Suprapubic skin (tissue), 4 donors: ENCODE data around the gene IDH3A. TPM values are rescaled to one million over a fixed set of nuclear protein-coding genes. Genes with fewer than 3 reads are reported as not detected.

Experiments used
- DNase-seq, 2 donors: peaks; one replicate each; pipeline ENCODE4 v3.0.0-alpha.2; 2019; ENCODE audit warnings: low spot score in 2 of 2
- H3K27ac ChIP-seq: fragments of 200-600 bp; sonication (generic); one replicate; pipeline ENCODE4 v1.5.1; 2019
- H3K27me3 ChIP-seq: fragments of 200-600 bp; sonication (generic); one replicate; pipeline ENCODE4 v1.5.1; 2019
- H3K36me3 ChIP-seq: fragments of 200-600 bp; sonication (generic); one replicate; pipeline ENCODE4 v1.5.1; 2019
- H3K4me1 ChIP-seq: fragments of 200-600 bp; sonication (generic); one replicate; pipeline ENCODE4 v1.5.1; 2019
- H3K4me3 ChIP-seq: fragments of 200-600 bp; sonication (generic); one replicate; pipeline ENCODE4 v1.5.1; 2019; ENCODE audit warnings: mild to moderate bottlenecking
- H3K9me3 ChIP-seq: fragments of 200-600 bp; sonication (generic); one replicate; pipeline ENCODE4 v1.5.1; 2019
- CTCF ChIP-seq, 2 donors: fragments of 200-600 bp in 1 of 2; fragments of 450-650 bp in 1 of 2; sonication (generic) in 1 of 2; IDR thresholded peaks; one replicate each; pipeline ENCODE4 v1.5.1; 2016 to 2019; ENCODE audit warnings: antibody characterized with exemption in 2 of 2, mild to moderate bottlenecking in 1 of 2, moderate library complexity in 1 of 2
- EP300 ChIP-seq: sonication (generic); formaldehyde crosslinking; IDR thresholded peaks from one replicate; pipeline ENCODE4 v1.6.1; 2017; ENCODE audit warnings: antibody characterized with exemption
- POLR2A ChIP-seq, 2 donors: fragments of 450-650 bp; IDR thresholded peaks; one replicate each; pipeline ENCODE4 v1.6.1; 2017; ENCODE audit warnings: antibody characterized with exemption in 2 of 2, mild to moderate bottlenecking in 2 of 2, moderate library complexity in 2 of 2
- POLR2AphosphoS5 ChIP-seq, 3 donors: sonication (generic); formaldehyde crosslinking; IDR thresholded peaks; one replicate each; pipeline ENCODE4 v1.6.1; 2017; ENCODE audit warnings: antibody characterized with exemption in 3 of 3
- WGBS: methylation state at CpG from one replicate; pipeline ENCODE4 v1.1.5; 2018; 5-methylcytosine and 5-hydroxymethylcytosine counted together
- total RNA-seq, 4 donors: library from RNA; depleted of rRNA; stranded (reverse); fragments of >200 nt; gene quantifications; one replicate each; pipeline ENCODE4 v1.1.0, GENCODE V29; 2016

IDH3A gene
- total RNA-seq, 4 donors from 2014 or later = 55.1 to 82.5 (median 55.8) TPM

- no peaks in the 10 kb centered on the region for H3K4me1 ChIP-seq
These were observed 26.2 kb downstream of the IDH3A start for GRCh38 chr15:78175330-78175729.

GRCh38 chr15:78177447-78177873 is 28.3 kb downstream of the IDH3A start:
- peak in 1 of 2 donors; percentile 42 for TF ChIP-seq CTCF (IDR thresholded peaks at IDR 0.05)
- TF ChIP-seq POLR2AphosphoS5 (IDR thresholded peaks at IDR 0.05) = no peak
- TF ChIP-seq EP300 = no peak
- H3K4me3 ChIP-seq = no peak overlapping the region
- H3K4me1 ChIP-seq = no peaks in the 10 kb centered on the region
- no peaks in the 10 kb centered on the region for H3K27me3 ChIP-seq
- WGBS = 32% methylated on average over 6 of the region's 12 CpGs
- H3K9me3 ChIP-seq = no peaks in the 10 kb centered on the region
- no peak for DNase-seq
- H3K36me3 ChIP-seq = peaks cover 9% of the 10 kb centered on the region
- no peak overlapping the region for H3K27ac ChIP-seq

More at GRCh38 chr15:78175330-78175729, 26.2 kb downstream of the IDH3A start:
- no peak overlapping the region for H3K4me3 ChIP-seq
- no peaks in the 10 kb centered on the region for H3K9me3 ChIP-seq
- H3K27ac ChIP-seq = no peak overlapping the region
- H3K36me3 ChIP-seq = peaks cover 31% of the 10 kb centered on the region
- H3K27me3 ChIP-seq = no peaks in the 10 kb centered on the region
- TF ChIP-seq POLR2A (IDR thresholded peaks at IDR 0.05) = no peak
- no peak for TF ChIP-seq EP300
- TF ChIP-seq POLR2AphosphoS5 (IDR thresholded peaks at IDR 0.05) = no peak
- no peak for TF ChIP-seq CTCF (IDR thresholded peaks at IDR 0.05)
- WGBS = 49% methylated on average over 2 of the region's 2 CpGs
- no peak for DNase-seq

GRCh38 chr15:78178064-78178463 is 28.9 kb downstream of the IDH3A start:
- no peak overlapping the region for H3K27ac ChIP-seq
- no peak for DNase-seq
- no peaks in the 10 kb centered on the region for H3K27me3 ChIP-seq
- H3K4me3 ChIP-seq = no peak overlapping the region
- peaks cover 4% of the 10 kb centered on the region for H3K36me3 ChIP-seq
- H3K9me3 ChIP-seq = no peaks in the 10 kb centered on the region
- no peaks in the 10 kb centered on the region for H3K4me1 ChIP-seq
- WGBS = 89% methylated on average over 6 of the region's 6 CpGs
- TF ChIP-seq POLR2AphosphoS5 (IDR thresholded peaks at IDR 0.05) (no peak), CTCF (IDR thresholded peaks at IDR 0.05) (no peak), EP300 (no peak), POLR2A (IDR thresholded peaks at IDR 0.05) (no peak)

GRCh38 chr15:78179286-78179840 is 30.2 kb downstream of the IDH3A start:
- H3K9me3 ChIP-seq = no peaks in the 10 kb centered on the region
- TF ChIP-seq EP300 = no peak
- no peak for TF ChIP-seq POLR2AphosphoS5 (IDR thresholded peaks at IDR 0.05)
- no peak for TF ChIP-seq POLR2A (IDR thresholded peaks at IDR 0.05)
- TF ChIP-seq CTCF (IDR thresholded peaks at IDR 0.05) = no peak
- no peak for DNase-seq

GRCh38 chr15:78179906-78180305 is 30.7 kb downstream of the IDH3A start:
- no peaks in the 10 kb centered on the region for H3K27me3 ChIP-seq
- no peaks in the 10 kb centered on the region for H3K9me3 ChIP-seq
- H3K4me3 ChIP-seq = no peak overlapping the region
- TF ChIP-seq EP300 = no peak
- no peak for TF ChIP-seq CTCF (IDR thresholded peaks at IDR 0.05)
- no peak for TF ChIP-seq POLR2A (IDR thresholded peaks at IDR 0.05)
- TF ChIP-seq POLR2AphosphoS5 (IDR thresholded peaks at IDR 0.05) = no peak
- 80% methylated on average over 5 of the region's 5 CpGs for WGBS
- H3K27ac ChIP-seq = no peak overlapping the region
- H3K4me1 ChIP-seq = no peaks in the 10 kb centered on the region
- DNase-seq = no peak
- no peaks in the 10 kb centered on the region for H3K36me3 ChIP-seq

More at GRCh38 chr15:78179286-78179840, 30.2 kb downstream of the IDH3A start:
- Histone ChIP-seq H3K27me3 (no peaks in the 10 kb centered on the region), H3K4me1 (no peaks in the 10 kb centered on the region), H3K27ac (no peak overlapping the region), H3K36me3 (peaks cover under 1% of the 10 kb centered on the region), H3K4me3 (no peak overlapping the region)
- WGBS = 92% methylated on average over 5 of the region's 12 CpGs
